ENCODE data around the gene GRHL1. TPM values are rescaled to one million over a fixed set of nuclear protein-coding genes. Genes with fewer than 3 reads are reported as not detected.

Gene GRHL1
- polyA plus RNA-seq, 1 of the 3 experiments (the other 2 are of a cell fraction) = 1.0 TPM

DNA sequence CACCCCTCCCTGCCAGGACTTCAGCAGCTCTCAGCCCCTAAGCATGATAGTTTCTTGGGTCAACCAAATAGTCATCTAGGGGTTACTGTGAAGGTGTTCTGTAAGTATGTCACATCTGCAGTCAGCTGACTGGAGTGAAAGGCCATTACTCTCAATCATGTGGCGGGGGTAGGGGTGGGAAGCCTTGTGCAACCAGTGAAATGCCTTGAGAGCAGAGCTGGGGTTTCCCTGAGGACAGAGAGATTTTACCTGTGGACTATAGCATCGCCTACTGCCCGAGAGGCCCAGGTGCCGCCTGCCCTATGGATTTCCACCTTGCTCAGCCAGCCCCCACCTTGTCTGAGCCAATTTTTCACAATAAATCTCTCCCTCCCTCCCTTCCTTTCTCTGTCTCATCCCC is 71.0 kb downstream of the GRHL1 start (continued):
- TF ChIP-seq MXI1 (IDR thresholded peaks at IDR 0.05; ENCODE audit: low read depth, low read length) = no peak

GRCh38 chr2:10022966-10023662 is 71.6 kb downstream of the GRHL1 start:
- WGBS (ENCODE audit: low lambda C conversion rate) = 76% methylated on average over 9 of the region's 10 CpGs
- Histone ChIP-seq H4K20me1 (ENCODE audit: insufficient read depth) (no peaks in the 10 kb centered on the region), H2AFZ (ENCODE audit: low read depth) (no peak overlapping the region), H3K79me2 (ENCODE audit: insufficient read depth) (no peaks in the 10 kb centered on the region), H3K4me1 (ENCODE audit: control insufficient read depth in 1 of 2, insufficient read depth in 2 of 2, low read depth in 1 of 2, low read length in 1 of 2) (peaks cover 0 to 8% of the 10 kb centered on the region in 2 experiments; a peak in 2 of 4 replicates), H3K27ac (ENCODE audit: low read depth in 2 of 2, low read length in 1 of 2) (no peak overlapping the region), H3K27me3 (ENCODE audit: insufficient read depth) (peaks cover 6% of the 10 kb centered on the region; the same call in 1 of the 2 replicates), H3F3A (replicated peaks; ENCODE audit: insufficient read depth) (no peaks in the 10 kb centered on the region), H3K9me2 (no peaks in the 10 kb centered on the region), H3K4me3 (ENCODE audit: low read depth in 2 of 2, low read length in 1 of 2) (no peak overlapping the region), H3K4me2 (no peak overlapping the region), H3K9ac (no peak overlapping the region), H3K36me3 (replicated peaks in 1 of 2; ENCODE audit: control insufficient read depth in 1 of 2, insufficient read depth in 2 of 2, low read length in 1 of 2) (no peaks in the 10 kb centered on the region), H3K9me3 (no peaks in the 10 kb centered on the region)
- no peak for DNase-seq
- ChIA-PET CTCF (interaction anchor here (1.1 to 4.3 kb wide), 4 partner anchors 39 to 224 kb away, joined by 3 to 38 read pairs (median 16); no protein-coding TSS in a partner anchor), POLR2A (no interaction called here)
- TF ChIP-seq IRF3 (IDR thresholded peaks at IDR 0.05; ENCODE audit: low read depth, low read length) = no peak
- TF ChIP-seq RAD21 (IDR thresholded peaks at IDR 0.05; ENCODE audit: low read length) = peak; percentile 59
- TF ChIP-seq, protein P1, sequence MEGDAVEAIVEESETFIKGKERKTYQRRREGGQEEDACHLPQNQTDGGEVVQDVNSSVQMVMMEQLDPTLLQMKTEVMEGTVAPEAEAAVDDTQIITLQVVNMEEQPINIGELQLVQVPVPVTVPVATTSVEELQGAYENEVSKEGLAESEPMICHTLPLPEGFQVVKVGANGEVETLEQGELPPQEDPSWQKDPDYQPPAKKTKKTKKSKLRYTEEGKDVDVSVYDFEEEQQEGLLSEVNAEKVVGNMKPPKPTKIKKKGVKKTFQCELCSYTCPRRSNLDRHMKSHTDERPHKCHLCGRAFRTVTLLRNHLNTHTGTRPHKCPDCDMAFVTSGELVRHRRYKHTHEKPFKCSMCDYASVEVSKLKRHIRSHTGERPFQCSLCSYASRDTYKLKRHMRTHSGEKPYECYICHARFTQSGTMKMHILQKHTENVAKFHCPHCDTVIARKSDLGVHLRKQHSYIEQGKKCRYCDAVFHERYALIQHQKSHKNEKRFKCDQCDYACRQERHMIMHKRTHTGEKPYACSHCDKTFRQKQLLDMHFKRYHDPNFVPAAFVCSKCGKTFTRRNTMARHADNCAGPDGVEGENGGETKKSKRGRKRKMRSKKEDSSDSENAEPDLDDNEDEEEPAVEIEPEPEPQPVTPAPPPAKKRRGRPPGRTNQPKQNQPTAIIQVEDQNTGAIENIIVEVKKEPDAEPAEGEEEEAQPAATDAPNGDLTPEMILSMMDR (IDR thresholded peaks at IDR 0.05) = peak; percentile 25
- TF ChIP-seq SMC3 (IDR thresholded peaks at IDR 0.05; ENCODE audit: low read depth, low read length) = peak; percentile 22; the same call in 1 of the 2 replicates

DNA sequence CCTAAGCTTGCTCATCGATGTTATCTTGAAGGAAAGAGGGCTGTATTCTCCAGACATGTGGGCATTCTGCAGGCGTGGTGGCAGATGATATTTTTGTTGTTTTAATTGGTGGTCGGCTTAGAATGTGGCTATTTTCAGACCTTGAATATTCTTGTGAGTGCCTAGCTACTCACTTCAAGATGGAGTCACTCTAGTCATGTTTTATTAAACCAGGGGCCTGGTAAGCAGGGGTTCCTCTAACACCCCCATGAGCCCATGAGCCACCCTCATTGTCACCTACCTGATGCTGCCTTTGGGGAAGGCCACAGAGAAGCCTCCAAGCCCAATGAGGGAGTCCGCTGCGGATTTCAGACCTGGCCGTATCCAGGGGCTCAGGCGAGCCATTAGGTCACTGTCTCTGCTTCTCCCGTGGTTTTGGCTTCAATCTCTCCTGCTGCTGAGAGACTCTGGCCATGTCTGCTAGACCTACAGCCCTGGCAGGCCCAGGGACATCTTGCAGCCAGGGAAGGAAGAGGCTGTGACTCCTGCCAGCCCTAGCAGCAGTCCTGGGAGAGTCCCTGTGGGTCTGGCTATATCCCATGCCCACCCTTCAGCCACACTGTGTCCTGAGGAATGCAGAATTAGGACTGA is 75.6 kb downstream of the GRHL1 start:
- Histone ChIP-seq H3K27ac (ENCODE audit: low read depth in 2 of 2, low read length in 1 of 2) (no peak overlapping the region), H3K9me3 (no peaks in the 10 kb centered on the region), H3K4me3 (ENCODE audit: low read depth in 2 of 2, low read length in 1 of 2) (no peak overlapping the region), H3K36me3 (replicated peaks in 1 of 2; ENCODE audit: control insufficient read depth in 1 of 2, insufficient read depth in 2 of 2, low read length in 1 of 2) (no peaks in the 10 kb centered on the region), H3K9me2 (no peaks in the 10 kb centered on the region), H3F3A (replicated peaks; ENCODE audit: insufficient read depth) (no peaks in the 10 kb centered on the region), H4K20me1 (ENCODE audit: insufficient read depth) (no peaks in the 10 kb centered on the region), H3K4me2 (no peak overlapping the region), H3K27me3 (ENCODE audit: insufficient read depth) (no peaks in the 10 kb centered on the region), H3K4me1 (ENCODE audit: control insufficient read depth in 1 of 2, insufficient read depth in 2 of 2, low read depth in 1 of 2, low read length in 1 of 2) (peaks cover 0 to 16% of the 10 kb centered on the region in 2 experiments; a peak in 1 of 4 replicates), H3K9ac (no peak overlapping the region), H2AFZ (ENCODE audit: low read depth) (no peak overlapping the region), H3K79me2 (ENCODE audit: insufficient read depth) (no peaks in the 10 kb centered on the region)
- CTCF ChIA-PET = interaction anchor here (2.3 to 7.0 kb wide), 5 partner anchors 9 to 213 kb away, joined by 8 to 76 read pairs (median 22); no protein-coding TSS in a partner anchor
- 44% methylated on average over 5 of the region's 8 CpGs for WGBS (ENCODE audit: low lambda C conversion rate)
- POLR2A ChIA-PET = no interaction called here
- no peak for DNase-seq
- TF ChIP-seq GABPA (IDR thresholded peaks at IDR 0.05; ENCODE audit: low read depth) = no peak
- TF ChIP-seq, protein P2, sequence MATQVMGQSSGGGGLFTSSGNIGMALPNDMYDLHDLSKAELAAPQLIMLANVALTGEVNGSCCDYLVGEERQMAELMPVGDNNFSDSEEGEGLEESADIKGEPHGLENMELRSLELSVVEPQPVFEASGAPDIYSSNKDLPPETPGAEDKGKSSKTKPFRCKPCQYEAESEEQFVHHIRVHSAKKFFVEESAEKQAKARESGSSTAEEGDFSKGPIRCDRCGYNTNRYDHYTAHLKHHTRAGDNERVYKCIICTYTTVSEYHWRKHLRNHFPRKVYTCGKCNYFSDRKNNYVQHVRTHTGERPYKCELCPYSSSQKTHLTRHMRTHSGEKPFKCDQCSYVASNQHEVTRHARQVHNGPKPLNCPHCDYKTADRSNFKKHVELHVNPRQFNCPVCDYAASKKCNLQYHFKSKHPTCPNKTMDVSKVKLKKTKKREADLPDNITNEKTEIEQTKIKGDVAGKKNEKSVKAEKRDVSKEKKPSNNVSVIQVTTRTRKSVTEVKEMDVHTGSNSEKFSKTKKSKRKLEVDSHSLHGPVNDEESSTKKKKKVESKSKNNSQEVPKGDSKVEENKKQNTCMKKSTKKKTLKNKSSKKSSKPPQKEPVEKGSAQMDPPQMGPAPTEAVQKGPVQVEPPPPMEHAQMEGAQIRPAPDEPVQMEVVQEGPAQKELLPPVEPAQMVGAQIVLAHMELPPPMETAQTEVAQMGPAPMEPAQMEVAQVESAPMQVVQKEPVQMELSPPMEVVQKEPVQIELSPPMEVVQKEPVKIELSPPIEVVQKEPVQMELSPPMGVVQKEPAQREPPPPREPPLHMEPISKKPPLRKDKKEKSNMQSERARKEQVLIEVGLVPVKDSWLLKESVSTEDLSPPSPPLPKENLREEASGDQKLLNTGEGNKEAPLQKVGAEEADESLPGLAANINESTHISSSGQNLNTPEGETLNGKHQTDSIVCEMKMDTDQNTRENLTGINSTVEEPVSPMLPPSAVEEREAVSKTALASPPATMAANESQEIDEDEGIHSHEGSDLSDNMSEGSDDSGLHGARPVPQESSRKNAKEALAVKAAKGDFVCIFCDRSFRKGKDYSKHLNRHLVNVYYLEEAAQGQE (IDR thresholded peaks at IDR 0.05; ENCODE audit: low read depth, low read length) = no peak
- no peak for TF ChIP-seq EZH2phosphoT487 (IDR thresholded peaks at IDR 0.05; ENCODE audit: borderline replicate concordance, low read depth)
- TF ChIP-seq TCF12 (IDR thresholded peaks at IDR 0.05) = no peak
- no peak for TF ChIP-seq JUND (IDR thresholded peaks at IDR 0.05)
- no peak for TF ChIP-seq USF1 (IDR thresholded peaks at IDR 0.05; ENCODE audit: borderline replicate concordance, low read depth)
- TF ChIP-seq, protein P1 (IDR thresholded peaks at IDR 0.05) = no peak
- no peak for TF ChIP-seq POLR2AphosphoS5 (IDR thresholded peaks at IDR 0.05; ENCODE audit: low read depth, low read length)
- no peak for TF ChIP-seq FOXJ3 (CRISPR knock-in tag; IDR thresholded peaks at IDR 0.05)

All from SK-N-SH (cell line).